ENCODE results near the gene CCL18.

DNA sequence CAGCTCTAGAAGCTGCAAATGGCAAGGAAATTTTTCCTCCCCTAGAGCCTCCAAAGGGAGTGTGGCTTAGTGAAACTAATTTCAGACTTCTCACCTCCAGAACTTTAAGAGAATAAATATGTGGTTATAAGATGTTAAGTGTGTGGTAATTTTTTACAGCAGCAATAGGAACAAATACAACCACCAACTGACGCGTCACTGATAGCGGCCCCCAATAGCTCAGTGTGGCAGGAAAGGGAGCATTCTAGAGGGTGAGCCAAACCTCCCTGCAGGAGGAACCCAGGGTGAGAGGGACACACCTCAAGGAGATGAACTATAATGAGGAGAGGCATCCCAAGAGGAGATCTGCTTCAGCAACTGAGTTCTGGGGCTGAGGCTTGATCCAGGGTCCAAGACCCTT lies 43.6 kb downstream of the CCL18 start:
- TF ChIP-seq, protein P1, sequence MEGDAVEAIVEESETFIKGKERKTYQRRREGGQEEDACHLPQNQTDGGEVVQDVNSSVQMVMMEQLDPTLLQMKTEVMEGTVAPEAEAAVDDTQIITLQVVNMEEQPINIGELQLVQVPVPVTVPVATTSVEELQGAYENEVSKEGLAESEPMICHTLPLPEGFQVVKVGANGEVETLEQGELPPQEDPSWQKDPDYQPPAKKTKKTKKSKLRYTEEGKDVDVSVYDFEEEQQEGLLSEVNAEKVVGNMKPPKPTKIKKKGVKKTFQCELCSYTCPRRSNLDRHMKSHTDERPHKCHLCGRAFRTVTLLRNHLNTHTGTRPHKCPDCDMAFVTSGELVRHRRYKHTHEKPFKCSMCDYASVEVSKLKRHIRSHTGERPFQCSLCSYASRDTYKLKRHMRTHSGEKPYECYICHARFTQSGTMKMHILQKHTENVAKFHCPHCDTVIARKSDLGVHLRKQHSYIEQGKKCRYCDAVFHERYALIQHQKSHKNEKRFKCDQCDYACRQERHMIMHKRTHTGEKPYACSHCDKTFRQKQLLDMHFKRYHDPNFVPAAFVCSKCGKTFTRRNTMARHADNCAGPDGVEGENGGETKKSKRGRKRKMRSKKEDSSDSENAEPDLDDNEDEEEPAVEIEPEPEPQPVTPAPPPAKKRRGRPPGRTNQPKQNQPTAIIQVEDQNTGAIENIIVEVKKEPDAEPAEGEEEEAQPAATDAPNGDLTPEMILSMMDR (IDR thresholded peaks at IDR 0.05): no peak
- TF ChIP-seq POLR2A (IDR thresholded peaks at IDR 0.05) (no peak), POLR2AphosphoS5 (IDR thresholded peaks at IDR 0.05; ENCODE audit: insufficient read depth in 1 of 2, low read depth in 1 of 2) (no peak)
